ENCODE results near the gene MYH15. TPM values are rescaled to one million over a fixed set of nuclear protein-coding genes. Genes with fewer than 3 reads are reported as not detected.

MYH15 gene
- total RNA-seq, 2 donors from 2014 or later: 0.07 to 0.15 TPM

DNA sequence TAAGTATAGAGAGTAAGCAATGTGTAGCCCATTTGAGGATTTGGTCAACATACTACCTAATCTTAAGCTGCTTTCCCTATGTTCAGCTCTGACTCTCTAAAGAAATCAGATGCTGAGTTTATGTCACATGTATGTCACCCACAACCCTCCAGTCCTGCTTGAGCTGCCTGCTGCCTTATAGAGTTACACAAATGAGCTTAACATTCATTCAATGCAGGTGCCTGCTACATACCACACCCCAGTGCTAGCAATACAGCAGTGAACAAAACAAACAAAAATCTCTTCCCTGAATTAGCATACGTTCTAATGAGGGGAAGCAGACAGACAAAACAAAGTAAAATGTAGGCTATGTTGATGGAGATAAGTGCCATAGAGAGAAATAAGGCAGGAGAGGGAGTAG, 121.0 kb downstream of the MYH15 start:
- no peaks in the 10 kb centered on the region for H3K4me1 ChIP-seq (ENCODE audit: control insufficient read depth, insufficient read depth, low read length)
- Mint-ChIP-seq H3K9me3 (no peaks in the 10 kb centered on the region), H3K36me3 (ENCODE audit: low read depth) (no peaks in the 10 kb centered on the region), H3K27me3 (ENCODE audit: insufficient read depth) (peaks cover 3% of the 10 kb centered on the region), H3K27ac (no peak overlapping the region), H3K4me3 (no peak overlapping the region), H3K4me1 (no peaks in the 10 kb centered on the region)
- TF ChIP-seq, protein P1, sequence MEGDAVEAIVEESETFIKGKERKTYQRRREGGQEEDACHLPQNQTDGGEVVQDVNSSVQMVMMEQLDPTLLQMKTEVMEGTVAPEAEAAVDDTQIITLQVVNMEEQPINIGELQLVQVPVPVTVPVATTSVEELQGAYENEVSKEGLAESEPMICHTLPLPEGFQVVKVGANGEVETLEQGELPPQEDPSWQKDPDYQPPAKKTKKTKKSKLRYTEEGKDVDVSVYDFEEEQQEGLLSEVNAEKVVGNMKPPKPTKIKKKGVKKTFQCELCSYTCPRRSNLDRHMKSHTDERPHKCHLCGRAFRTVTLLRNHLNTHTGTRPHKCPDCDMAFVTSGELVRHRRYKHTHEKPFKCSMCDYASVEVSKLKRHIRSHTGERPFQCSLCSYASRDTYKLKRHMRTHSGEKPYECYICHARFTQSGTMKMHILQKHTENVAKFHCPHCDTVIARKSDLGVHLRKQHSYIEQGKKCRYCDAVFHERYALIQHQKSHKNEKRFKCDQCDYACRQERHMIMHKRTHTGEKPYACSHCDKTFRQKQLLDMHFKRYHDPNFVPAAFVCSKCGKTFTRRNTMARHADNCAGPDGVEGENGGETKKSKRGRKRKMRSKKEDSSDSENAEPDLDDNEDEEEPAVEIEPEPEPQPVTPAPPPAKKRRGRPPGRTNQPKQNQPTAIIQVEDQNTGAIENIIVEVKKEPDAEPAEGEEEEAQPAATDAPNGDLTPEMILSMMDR (conservative IDR thresholded peaks at IDR 0.05): no peak
- H3K27ac ChIP-seq (ENCODE audit: low read depth, low read length): no peak overlapping the region
- no peaks in the 10 kb centered on the region for H3K36me3 ChIP-seq (ENCODE audit: control insufficient read depth, insufficient read depth, low read length)
- peaks cover 31% of the 10 kb centered on the region for H3K27me3 ChIP-seq (ENCODE audit: control insufficient read depth, insufficient read depth, low read length, poor library complexity, severe bottlenecking)
- no peak overlapping the region for H3K9ac ChIP-seq (ENCODE audit: extremely low read depth, low read length, poor library complexity, severe bottlenecking)
- no peaks in the 10 kb centered on the region for H3K9me3 ChIP-seq (ENCODE audit: control insufficient read depth, low read length)
- H3K4me3 ChIP-seq (ENCODE audit: low read length): no peak overlapping the region
- 85 to 100% methylated on average over 1 of the region's 1 CpG for WGBS, 2 experiments (ENCODE audit: insufficient coverage in 1 of 2, insufficient read length in 1 of 2)
- no peak for DNase-seq

DNA sequence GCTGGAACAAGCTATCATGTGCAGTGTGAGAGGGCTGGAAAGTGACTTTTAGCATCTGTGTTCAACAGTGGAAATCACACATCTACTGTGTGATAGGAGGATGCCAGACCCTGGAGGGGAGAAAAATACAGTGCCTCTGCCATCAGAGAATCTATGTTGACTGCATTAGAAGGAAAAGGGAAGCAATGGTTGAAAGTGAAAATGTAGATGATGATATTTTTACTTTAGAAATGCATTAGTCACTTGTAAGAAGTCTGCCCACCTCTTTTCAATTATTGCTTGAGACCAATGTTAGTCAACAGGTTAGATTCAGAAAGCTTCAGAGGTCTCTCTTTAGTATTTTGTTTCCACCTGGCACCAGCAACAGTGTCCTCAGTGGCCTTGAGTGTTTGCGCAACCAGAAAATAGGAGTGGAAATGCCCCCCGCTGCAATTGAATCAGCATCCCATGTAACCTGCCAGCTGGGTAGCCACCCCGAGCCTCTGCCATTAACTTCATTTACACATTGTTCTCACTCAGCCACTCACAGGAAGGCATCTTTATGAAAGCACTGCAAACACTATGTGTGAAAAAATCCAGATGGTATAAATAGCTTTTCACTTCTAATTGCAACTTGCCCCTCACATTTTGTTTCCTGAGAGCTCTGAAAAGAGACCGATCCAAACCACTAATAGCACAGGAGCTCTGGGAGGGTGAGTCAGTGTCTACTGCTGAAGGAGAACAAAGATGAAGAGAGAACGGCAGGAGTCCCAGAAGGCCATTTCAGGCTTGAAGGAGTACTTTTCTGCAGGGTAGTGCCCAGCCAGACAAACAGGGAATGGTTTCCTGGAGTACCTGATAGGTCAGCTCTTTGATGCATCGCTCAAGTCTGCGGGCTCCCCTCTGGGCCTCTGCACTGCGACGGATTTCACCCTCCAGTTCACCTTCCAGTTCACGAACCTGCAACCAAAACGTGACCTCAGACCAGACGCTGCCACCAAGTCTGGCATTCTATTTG, 122.0 kb downstream of the MYH15 start:
- H3K27me3 Mint-ChIP-seq (ENCODE audit: insufficient read depth): peaks cover 2% of the 10 kb centered on the region
- Histone ChIP-seq H3K4me1 (ENCODE audit: control insufficient read depth, insufficient read depth, low read length) (no peaks in the 10 kb centered on the region), H3K36me3 (ENCODE audit: control insufficient read depth, insufficient read depth, low read length) (no peaks in the 10 kb centered on the region), H3K27ac (ENCODE audit: low read depth, low read length) (no peak overlapping the region), H3K27me3 (ENCODE audit: control insufficient read depth, insufficient read depth, low read length, poor library complexity, severe bottlenecking) (peaks cover 21% of the 10 kb centered on the region), H3K9me3 (ENCODE audit: control insufficient read depth, low read length) (no peaks in the 10 kb centered on the region), H3K9ac (ENCODE audit: extremely low read depth, low read length, poor library complexity, severe bottlenecking) (no peak overlapping the region), H3K4me3 (ENCODE audit: low read length) (no peak overlapping the region)
- 83 to 88% methylated on average over 7 to 12 of the region's 12 CpGs for WGBS, 2 experiments (ENCODE audit: insufficient coverage in 1 of 2, insufficient read length in 1 of 2)
- no peak overlapping the region for H3K4me3 Mint-ChIP-seq
- H3K4me1 Mint-ChIP-seq: no peaks in the 10 kb centered on the region
- no peaks in the 10 kb centered on the region for H3K36me3 Mint-ChIP-seq (ENCODE audit: low read depth)
- TF ChIP-seq, protein P1 (conservative IDR thresholded peaks at IDR 0.05): no peak
- no peak for DNase-seq
- no peaks in the 10 kb centered on the region for H3K9me3 Mint-ChIP-seq
- no peak overlapping the region for H3K27ac Mint-ChIP-seq

DNA sequence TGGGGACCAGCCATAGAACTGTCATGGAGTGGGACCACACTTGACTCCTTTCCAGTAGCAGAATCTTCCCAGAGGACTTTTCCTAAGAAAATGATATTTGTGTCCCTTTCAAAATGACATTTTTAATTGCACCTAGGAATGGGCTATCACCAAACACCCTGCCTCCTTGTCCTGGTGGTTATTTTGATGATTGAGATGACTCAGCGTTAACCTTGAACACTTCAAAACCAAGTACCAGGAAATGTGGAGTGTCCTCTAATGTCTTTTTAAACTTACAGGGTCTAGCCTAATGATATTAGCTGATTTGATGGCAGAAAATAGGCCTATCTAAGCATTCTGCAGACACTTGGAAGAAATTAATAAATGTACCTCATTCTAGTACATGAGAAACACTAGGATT, 123.3 kb downstream of the MYH15 start:
- Histone ChIP-seq H3K27ac (ENCODE audit: low read depth, low read length) (no peak overlapping the region), H3K9me3 (ENCODE audit: control insufficient read depth, low read length) (no peaks in the 10 kb centered on the region), H3K4me3 (ENCODE audit: low read length) (no peak overlapping the region), H3K27me3 (ENCODE audit: control insufficient read depth, insufficient read depth, low read length, poor library complexity, severe bottlenecking) (peaks cover 8% of the 10 kb centered on the region), H3K4me1 (ENCODE audit: control insufficient read depth, insufficient read depth, low read length) (no peaks in the 10 kb centered on the region), H3K36me3 (ENCODE audit: control insufficient read depth, insufficient read depth, low read length) (no peaks in the 10 kb centered on the region), H3K9ac (ENCODE audit: extremely low read depth, low read length, poor library complexity, severe bottlenecking) (no peak overlapping the region)
- H3K4me3 Mint-ChIP-seq: no peak overlapping the region
- DNase-seq: no peak
- WGBS, 2 experiments (ENCODE audit: insufficient coverage in 1 of 2, insufficient read length in 1 of 2): 100% methylated on average over 1 of the region's 1 CpG
- H3K27ac Mint-ChIP-seq: no peak overlapping the region
- H3K36me3 Mint-ChIP-seq (ENCODE audit: low read depth): no peaks in the 10 kb centered on the region
- TF ChIP-seq, protein P1 (conservative IDR thresholded peaks at IDR 0.05): no peak
- H3K27me3 Mint-ChIP-seq (ENCODE audit: insufficient read depth): no peaks in the 10 kb centered on the region
- no peaks in the 10 kb centered on the region for H3K9me3 Mint-ChIP-seq
- no peaks in the 10 kb centered on the region for H3K4me1 Mint-ChIP-seq
